Measurements from ENCODE around the gene CEP112.

Gene CEP112

GRCh38 chr17:66000216-66000615 is 191.7 kb downstream of the CEP112 start:
- no peak for DNase-seq (ENCODE audit: low read depth)
- H3K4me3 ChIP-seq (ENCODE audit: low read depth, low read length) = no peak overlapping the region
- TF ChIP-seq MAX (IDR thresholded peaks at IDR 0.05; ENCODE audit: low read depth, low read length) (no peak), CTCF (IDR thresholded peaks at IDR 0.05; ENCODE audit: low read depth, low read length) (no peak), MYC (IDR thresholded peaks at IDR 0.05; ENCODE audit: low read depth, low read length) (no peak), POLR2A (IDR thresholded peaks at IDR 0.05; ENCODE audit: extremely low read depth, insufficient read length) (no peak)

DNA sequence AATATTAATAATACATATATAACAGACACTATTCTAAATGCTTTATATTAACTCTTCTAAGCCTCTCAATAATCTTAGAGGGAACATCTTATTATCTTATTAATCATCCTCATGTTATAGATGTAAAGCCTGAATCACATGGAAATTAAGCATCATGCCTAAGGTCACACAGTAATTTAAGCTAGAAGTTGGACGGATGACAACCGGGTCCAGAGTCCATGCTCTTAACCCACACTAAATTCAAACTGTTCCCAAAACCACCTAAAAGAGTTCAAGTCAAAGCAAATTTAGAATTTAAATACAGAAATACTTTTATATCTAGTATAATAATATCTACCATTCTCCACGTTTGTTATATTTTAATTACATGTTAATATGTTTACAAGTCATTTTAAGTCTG is 193.3 kb downstream of the CEP112 start:
- TF ChIP-seq POLR2A (IDR thresholded peaks at IDR 0.05; ENCODE audit: extremely low read depth, insufficient read length) (no peak), MAX (IDR thresholded peaks at IDR 0.05; ENCODE audit: low read depth, low read length) (no peak), CTCF (IDR thresholded peaks at IDR 0.05; ENCODE audit: low read depth, low read length) (no peak), MYC (IDR thresholded peaks at IDR 0.05; ENCODE audit: low read depth, low read length) (no peak)
- no peak overlapping the region for H3K4me3 ChIP-seq (ENCODE audit: low read depth, low read length)
- no peak for DNase-seq (ENCODE audit: low read depth)

DNA sequence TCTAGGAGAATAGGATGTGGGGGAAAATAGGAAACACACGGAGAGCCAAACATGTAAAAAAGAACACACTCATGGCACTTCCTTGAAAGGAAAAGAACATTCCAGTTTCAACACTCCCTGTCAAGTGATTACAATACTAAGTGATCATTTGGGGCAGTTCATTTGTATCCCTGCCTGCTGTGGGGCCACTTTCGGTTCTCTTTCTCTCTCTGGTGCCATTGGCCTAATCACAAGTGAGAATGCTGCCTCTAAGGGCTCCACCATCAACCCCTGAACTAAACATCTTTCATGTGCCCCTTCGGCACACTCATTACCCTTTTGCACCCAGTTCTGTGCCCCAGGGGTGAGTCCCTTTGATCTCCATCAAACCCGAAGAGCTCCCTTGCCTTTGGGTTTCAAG is 197.3 kb downstream of the CEP112 start:
- no peak overlapping the region for H3K4me3 ChIP-seq (ENCODE audit: low read depth, low read length)
- no peak for DNase-seq (ENCODE audit: low read depth)
- TF ChIP-seq CTCF (IDR thresholded peaks at IDR 0.05; ENCODE audit: low read depth, low read length) (no peak), MAX (IDR thresholded peaks at IDR 0.05; ENCODE audit: low read depth, low read length) (no peak), POLR2A (IDR thresholded peaks at IDR 0.05; ENCODE audit: extremely low read depth, insufficient read length) (no peak), MYC (IDR thresholded peaks at IDR 0.05; ENCODE audit: low read depth, low read length) (no peak)

GRCh38 chr17:65994114-65994513 is 197.8 kb downstream of the CEP112 start:
- no peak for DNase-seq (ENCODE audit: low read depth)
- no peak overlapping the region for H3K4me3 ChIP-seq (ENCODE audit: low read depth, low read length)
- no peak for TF ChIP-seq MAX (IDR thresholded peaks at IDR 0.05; ENCODE audit: low read depth, low read length)
- no peak for TF ChIP-seq POLR2A (IDR thresholded peaks at IDR 0.05; ENCODE audit: extremely low read depth, insufficient read length)
- no peak for TF ChIP-seq MYC (IDR thresholded peaks at IDR 0.05; ENCODE audit: low read depth, low read length)
- no peak for TF ChIP-seq CTCF (IDR thresholded peaks at IDR 0.05; ENCODE audit: low read depth, low read length)

DNA sequence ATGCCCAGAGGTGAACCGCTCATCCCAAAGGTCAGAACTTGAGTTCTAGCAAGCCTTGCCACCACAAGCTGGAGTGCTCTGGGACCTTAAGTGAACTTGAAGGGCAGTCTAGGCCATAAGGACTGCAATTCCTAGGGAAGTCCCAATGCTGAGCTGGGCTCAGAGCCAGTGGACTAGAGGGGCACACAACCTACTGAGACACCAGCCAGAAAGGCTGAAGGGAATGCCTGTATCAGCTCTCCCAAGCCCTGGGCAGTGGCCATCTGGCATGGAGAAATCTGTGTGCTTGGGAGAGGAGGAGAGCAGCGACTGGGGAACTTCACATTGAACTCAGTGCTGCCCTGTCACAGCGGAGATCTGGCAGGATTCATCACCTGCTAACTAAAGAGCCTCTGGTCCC is 201.3 kb downstream of the CEP112 start:
- TF ChIP-seq MAX (IDR thresholded peaks at IDR 0.05; ENCODE audit: low read depth, low read length) (no peak), CTCF (IDR thresholded peaks at IDR 0.05; ENCODE audit: low read depth, low read length) (no peak), MYC (IDR thresholded peaks at IDR 0.05; ENCODE audit: low read depth, low read length) (no peak), POLR2A (IDR thresholded peaks at IDR 0.05; ENCODE audit: extremely low read depth, insufficient read length) (no peak)
- DNase-seq (ENCODE audit: low read depth) = no peak
- H3K4me3 ChIP-seq (ENCODE audit: low read depth, low read length) = no peak overlapping the region

- no peak for TF ChIP-seq MYC (IDR thresholded peaks at IDR 0.05; ENCODE audit: low read depth, low read length)
- no peak overlapping the region for H3K4me3 ChIP-seq (ENCODE audit: low read depth, low read length)
Measured at GRCh38 chr17:65988451-65988850, 203.5 kb downstream of the CEP112 start.

More at GRCh38 chr17:65988451-65988850, 203.5 kb downstream of the CEP112 start:
- DNase-seq (ENCODE audit: low read depth) = no peak

Measured in NB4 (cell line).